NCI-H146 treated with DMSO at 0.1 percent for 48 hours (cell line): Measurements from ENCODE around the gene PRSS35.
A peak's percentile ranks its signal among the peaks of the same experiment; 100 is the strongest.
"Not testable (repeated sequence)": the region's sequence is repeated elsewhere in the genome, so short reads cannot be mapped to it uniquely, and the experiment has no call there.

ENCODE experiments used
- DNase-seq: peaks from one replicate; lab custom pipeline; 2025; ENCODE audit not compliant: unreplicated experiment; lab: John Stamatoyannopoulos, UW

The PRSS35 gene

DNA sequence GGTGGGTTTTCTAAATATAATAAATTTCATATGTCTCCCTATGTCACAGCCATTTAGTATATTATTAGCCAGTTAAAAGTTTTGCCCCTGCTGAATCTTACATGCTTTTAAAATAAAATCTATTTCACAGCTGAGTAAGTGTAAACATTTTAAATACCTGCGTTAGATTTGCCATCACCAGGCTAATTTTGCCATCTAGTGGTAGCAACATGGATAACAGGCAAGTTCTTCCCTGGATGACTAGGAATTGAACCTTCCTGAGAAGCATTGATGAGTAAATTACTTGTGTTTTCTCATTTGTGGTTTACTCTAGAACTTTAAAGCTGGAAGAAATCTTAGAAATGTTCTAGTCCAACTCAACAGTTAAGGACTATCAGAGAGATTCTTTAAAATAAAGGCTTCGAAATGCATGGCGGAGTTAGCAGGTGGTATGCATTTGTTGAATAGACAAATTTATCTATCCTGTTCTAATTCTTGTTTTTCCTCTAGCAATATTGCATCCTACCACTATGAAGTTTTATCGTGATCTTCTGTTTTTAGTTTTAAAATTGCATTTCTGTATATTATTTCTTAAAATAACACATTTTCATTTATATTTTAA lies 2.6 kb downstream of the PRSS35 start:
- DNase-seq: peak; percentile 27

GRCh38 chr6:83517500-83517899 lies 5.2 kb downstream of the PRSS35 start:
- DNase-seq: no peak

DNA sequence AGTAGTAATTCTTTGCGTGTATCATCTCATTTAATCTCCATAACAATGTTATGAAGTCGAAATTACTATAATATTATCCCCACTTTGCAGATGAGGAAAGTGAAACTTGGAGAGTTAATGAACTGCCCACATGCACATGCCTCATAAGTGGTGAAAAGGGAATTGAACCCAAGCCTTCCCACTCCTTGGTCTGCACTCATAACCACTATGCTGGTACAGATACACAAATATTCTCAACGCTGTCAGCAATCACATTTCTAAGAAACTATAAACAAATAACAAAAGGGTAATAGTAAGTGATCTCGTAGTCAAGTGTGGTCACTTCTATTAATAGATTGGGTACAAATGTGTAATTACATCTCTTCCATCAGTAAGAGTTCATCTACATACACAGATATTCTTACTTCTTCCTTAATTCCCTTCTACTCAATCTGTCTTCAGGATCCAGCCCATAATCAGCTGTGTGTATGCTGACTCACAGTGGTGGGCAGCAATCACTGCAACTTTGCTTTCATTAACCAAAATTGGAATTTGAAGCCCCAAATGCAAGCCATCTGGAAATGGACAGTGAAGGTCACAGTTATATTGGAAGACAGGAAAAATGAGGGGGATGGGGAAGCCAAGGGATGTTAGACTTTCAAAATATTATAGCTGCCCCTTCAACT lies 6.6 kb downstream of the PRSS35 start:
- no peak for DNase-seq

DNA sequence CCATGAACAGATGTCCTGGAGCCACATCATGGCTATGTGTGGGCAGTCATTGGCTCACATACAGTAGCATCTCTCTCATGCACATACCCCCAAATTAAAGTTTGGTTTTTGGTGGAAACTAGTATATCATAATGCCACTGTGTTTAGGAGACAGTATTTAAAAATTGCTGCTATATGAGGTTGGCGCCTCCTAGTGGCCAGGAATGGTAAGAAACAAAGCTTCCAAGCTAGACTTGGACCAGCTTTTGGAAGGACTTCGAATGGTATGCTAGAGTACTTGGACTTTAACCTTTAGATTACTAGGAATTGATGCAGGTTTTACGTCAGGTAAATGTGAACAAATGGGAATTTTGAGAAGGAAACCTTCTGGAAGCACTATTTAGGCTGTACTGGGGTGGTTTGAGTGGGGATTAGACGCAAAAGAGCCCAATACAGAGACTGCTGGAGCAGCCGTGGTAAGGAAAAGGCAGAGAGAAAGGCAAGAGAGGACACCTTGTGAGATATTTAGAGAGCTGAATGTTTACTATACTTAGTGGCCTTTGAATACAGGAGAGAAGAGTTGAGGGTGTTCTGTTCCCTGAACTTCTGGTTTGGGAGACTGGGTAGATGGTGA lies 23.8 kb downstream of the PRSS35 start:
- DNase-seq: no peak

DNA sequence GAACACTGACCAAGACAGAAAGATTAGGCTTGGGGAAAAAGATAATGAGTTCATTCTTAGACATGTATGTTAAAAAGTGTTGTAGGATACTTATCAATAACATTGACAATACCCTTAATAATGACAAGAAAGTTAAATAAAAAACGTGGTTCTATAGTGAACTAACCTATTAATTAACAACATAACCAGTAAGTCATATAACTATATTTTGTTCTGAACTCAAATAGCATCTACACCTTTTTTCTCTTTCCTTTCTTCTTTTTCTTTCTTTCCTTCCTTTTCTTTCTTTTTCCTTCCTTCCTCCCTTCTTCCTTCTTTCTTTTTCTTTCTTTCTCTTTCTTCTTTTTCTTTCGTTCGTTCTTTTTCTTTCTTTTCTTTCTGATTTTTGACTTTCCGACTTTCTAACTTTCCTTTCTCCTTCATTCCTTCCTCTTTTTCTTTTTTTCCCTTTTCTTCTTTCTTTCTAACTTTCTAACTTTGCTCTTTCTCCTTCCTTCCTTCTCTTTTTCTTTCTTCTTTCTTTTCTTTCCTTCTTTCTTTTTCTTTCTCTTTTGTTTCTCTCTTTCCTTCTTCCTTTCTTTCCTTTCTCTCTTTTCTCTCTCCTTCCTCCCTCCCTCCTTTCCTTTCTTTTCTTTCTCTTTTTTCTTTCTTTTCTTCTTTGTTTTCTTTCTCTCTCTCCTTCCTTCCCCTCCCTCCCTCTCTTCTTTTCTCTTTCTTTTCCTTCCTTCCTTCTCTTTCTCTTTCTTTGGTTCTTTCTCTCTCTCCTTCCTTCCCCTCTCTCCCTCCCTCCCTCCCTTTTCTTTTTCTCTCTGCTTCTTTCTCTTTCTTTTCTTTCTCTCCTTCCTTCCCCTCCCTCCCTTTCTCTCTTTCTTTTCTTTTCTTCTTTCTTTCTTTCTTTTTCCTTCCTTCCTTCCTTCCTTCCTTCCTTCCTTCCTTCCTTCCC lies 24.6 kb downstream of the PRSS35 start:
- DNase-seq: no peak

DNA sequence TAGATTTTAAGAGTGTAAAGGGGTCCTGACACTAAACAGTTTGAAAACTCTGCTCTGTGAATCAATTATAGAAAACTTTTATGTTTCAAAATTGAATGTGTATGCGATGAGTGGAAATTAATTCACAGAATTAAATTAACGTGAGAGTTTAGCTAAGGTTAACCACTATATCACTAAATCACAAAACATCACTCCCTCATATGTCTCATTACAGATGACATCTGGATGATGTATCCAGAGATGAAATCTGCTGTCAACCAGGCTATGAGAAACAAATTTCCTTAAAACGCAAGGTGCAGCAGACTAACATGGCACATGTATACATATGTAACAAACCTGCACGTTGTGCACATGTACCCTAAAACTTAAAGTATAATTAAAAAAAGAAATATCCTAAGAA lies 27.3 kb downstream of the PRSS35 start:
- DNase-seq: no peak

- no peak for DNase-seq
These were observed 34.3 kb downstream of the PRSS35 start for GRCh38 chr6:83546636-83547035.

DNA sequence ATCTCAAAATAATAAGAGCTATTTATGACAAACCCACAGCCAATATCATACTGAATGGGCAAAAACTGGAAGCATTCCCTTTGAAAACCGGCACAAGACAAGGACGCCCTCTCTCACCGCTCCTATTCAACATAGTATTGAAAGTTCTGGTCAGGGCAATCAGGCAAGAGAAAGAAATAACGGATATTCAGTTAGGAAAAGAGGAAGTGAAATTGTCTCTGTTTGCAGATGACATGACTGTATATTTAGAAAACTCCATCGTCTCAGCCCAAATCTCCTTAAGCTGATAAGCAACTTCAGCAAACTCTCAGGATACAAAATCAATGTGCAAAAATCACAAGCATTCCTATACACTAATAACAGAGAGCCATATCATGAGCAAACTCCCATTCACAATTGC lies 38.1 kb downstream of the PRSS35 start:
- DNase-seq: not testable (repeated sequence)

DNA sequence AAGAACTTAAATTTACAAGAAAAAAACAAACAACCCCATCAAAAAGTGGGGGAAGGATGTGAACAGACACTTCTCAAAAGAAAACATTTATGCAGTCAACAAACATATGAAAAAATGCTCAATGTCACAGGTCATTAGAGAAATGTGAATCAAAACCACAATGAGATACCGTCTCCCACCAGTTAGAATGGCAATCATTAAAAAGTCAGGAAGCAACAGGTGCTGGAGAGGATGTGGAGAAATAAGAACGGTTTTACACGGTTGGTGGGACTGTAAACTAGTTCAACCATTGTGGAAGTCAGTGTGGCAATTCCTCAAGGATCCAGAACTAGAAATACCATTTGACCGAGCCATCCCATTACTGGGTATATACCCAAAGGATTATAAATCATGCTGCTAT lies 39.4 kb downstream of the PRSS35 start:
- not testable (repeated sequence) for DNase-seq

DNA sequence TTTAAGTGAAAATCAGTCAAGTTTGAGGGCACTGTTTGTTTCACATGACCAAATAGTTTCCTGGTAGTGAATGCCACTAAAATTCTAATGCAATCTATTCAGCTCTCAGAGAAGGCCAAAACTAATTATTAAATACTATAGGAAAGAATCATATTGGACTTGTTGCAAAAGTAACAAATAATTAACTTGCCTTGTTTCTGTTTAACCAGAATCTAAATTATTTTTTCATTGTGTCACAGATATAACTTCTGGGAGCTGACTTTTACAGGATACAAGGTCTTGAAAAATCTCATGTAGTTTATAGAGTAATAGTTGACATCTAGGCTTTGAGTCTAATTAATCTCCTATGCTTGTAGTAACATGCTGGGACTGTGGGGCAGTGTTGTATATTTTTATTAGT lies 44.5 kb downstream of the PRSS35 start:
- no peak for DNase-seq

DNA sequence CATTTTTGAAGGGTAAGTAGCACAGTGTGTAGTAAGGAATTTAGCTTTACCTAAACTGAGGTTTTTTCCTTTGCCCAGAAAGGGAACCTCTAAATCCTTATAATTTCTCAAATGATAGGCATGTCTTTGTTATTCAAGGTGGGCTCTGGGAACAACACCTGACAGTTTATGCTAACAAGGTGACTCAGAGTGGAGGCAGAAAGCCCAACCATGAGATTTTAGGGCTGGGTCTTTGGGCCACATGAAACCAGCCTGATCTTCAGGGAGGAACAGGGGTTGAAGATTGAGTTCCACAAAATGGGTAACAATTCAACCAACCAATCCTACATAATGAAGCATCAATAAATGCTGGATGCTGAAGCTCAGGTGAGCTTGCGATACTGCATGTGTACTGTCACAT lies 46.6 kb downstream of the PRSS35 start:
- no peak for DNase-seq

DNA sequence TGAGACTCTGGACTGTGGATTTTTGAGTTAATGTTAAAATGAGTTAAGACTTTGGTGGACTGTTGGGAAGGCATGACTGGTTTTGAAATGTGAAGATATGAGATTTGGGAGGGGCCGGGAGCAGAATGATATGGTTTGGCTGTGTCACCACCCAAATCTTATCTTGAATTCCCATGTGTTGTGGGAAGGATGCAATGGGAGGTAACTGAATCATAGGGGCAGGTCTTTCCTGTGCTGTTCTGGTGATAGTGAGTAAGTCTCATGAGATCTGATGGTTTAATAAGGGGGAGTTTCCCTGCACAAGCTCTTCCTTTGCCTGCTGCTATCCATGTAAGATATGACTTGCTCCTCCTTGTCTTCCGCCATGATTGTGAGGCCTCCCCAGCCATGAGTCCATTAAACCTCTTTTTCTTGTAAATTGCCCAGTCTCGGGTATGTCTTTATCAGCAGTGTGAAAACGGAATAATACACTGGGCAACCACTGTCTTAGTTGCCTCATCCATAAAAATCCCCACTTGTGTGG lies 59.4 kb downstream of the PRSS35 start:
- DNase-seq: not testable (repeated sequence)

DNA sequence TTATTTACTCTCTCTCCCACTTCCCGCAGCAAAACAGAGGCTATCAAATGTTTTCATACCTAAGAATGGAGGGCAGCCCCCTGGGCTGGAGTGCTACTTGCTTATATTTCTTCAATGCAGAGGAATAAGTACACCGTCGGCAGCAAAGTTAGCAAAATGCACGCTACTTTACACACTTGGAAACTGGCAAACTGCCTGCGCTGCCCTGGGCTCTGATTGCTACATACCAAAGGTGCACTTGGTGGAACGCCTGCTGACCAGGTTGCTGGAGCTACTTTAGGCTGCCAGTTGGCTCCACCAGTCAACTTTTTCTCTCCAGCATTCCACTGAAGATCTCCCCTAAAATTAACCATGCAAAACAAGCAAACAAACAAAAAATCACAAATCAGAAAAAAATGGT lies 62.4 kb downstream of the PRSS35 start:
- DNase-seq: no peak
